NOMO-1 (cell line): ENCODE measurements around the gene CFH.
A peak's percentile ranks its signal among the peaks of the same experiment; 100 is the strongest.
"Not testable (repeated sequence)": the region's sequence is repeated elsewhere in the genome, so short reads cannot be mapped to it uniquely, and the experiment has no call there.

ENCODE experiments used
- DNase-seq, 2 experiments: peaks; one replicate each; lab custom pipeline; 2025; ENCODE audit not compliant: unreplicated experiment in 2 of 2; lab: John Stamatoyannopoulos, UW

CFH gene

DNA sequence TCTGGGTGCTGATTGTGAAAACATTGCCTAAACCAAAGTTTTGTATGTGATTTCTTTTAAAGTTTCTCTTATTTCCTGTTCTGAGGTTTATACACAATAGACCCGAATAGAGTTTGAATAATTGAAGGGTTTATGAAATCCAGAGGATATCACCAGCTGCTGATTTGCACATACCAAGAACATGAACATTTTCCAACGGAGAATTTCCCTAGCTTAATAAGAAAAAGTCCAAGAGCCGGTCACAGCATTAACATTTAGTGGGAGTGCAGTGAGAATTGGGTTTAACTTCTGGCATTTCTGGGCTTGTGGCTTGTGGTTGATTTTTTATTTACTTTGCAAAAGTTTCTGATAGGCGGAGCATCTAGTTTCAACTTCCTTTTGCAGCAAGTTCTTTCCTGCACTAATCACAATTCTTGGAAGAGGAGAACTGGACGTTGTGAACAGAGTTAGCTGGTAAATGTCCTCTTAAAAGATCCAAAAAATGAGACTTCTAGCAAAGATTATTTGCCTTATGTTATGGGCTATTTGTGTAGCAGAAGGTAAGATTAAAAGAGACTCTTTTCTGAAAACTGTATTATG, at the start of gene CFH:
Gene CFH (plus strand): TSS at position 407 of the 579 bp plus-strand sequence. CDS start 75 bp downstream, at position 482.
- peak in 1 of 2 experiments; percentile 56 for DNase-seq

DNA sequence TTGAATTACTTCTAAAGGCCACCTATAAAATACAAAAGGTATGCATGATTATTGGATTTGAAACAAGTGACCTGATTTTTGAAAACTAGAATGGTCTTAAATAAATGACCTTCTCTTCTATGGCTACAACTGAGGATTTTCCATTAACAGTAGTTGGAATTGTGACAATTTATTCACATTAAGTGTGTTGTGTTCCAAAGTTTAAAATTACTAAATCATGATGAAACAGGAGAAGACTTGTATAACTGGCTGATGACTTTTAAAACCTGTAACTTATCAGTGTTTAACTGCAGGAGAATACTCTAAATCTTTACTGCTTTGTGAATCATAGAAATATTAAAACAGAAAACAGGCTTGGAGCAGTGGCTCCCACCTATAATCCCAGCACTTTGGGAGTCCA, 48.2 kb upstream of the CFH start:
- DNase-seq: no peak

DNA sequence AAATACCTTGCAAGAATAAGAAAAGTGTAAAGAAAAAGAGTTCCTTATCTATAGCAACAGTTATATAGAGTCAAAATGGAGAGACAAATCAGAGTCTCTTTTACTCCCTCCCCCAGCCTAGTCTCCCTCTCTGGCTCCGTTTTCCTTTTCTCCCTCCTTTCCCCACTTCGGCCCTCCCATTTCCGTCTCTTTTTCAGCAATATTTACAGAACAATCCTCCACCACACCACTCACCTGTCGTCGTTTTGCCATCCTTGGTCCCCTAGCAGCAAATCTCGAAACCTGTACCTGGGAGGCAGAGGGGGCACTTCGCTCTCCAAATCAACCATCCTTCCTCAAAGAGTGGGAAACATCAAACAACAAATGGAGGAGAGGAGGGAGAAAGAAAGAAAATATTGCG, 43.9 kb upstream of the CFH start:
- DNase-seq: no peak

DNA sequence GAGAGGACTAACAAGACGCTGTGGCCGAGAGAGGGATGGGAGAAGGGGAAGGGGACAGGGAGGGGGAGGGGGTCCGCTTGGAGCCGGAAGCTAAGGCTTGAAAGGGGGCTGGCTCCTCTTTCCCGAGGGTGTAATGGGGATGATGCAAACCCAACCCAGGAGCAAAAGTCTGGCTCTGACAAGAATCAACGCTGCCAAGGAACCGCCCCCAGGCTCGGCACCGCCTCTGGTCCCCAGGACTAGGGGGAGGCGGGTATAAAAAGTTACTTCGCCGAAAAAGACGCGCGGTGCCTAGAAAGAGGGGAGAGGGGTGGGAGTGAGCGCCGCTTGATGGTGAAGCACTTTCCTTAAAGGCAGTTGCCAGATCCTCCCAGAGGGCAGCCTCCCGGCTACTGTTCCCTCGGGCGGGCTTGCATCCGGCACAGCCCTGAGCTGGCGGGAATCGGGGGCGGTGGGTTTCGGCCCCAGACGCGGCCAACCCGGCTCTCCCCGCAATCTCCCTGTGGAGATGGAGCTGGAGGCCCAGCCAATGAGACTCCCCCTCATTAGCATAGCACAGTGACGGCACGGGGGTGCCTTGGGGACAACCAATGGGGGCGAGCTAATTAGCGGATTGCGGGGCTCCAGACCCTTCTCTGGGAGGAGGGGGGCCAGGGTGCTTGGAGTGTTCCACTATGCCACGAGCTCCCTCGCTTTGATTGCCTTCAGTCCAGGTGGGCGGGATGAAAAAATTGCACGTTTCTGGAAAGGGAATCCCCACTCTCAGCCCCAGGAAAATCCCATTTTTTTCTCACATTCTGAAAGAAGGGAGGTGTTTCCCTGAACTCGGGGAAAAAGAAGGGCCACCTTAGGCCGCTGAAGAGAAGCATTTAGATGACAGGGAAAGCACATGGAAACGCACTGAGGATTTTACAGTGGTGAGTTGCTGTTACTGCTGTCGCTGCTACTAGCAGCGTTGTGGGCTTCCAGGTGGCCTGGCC, 43.2 kb upstream of the CFH start, which contains the start of gene KCNT2:
Gene KCNT2 (minus strand): TSS at position 51 of the 980 bp plus-strand sequence. CDS start 131 bp downstream, outside the sequence.
- DNase-seq: no peak

DNA sequence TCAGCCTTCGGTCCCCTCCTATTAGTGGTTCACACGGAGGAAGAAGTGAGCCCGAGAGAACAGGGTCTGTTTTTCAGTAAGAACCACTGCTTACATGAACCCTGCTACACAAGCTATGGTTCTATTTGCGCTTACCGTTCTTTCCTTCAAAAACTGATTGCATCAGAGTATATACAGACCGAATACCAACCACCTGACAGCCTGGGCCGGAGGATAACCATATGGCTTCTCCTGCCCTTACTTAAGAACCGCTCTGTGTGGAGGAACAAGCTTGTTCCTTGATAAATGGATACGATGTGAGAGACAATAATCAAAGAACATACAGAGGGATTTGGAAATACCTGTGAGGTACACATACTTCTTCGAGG, 42.5 kb upstream of the CFH start:
- DNase-seq: no peak

DNA sequence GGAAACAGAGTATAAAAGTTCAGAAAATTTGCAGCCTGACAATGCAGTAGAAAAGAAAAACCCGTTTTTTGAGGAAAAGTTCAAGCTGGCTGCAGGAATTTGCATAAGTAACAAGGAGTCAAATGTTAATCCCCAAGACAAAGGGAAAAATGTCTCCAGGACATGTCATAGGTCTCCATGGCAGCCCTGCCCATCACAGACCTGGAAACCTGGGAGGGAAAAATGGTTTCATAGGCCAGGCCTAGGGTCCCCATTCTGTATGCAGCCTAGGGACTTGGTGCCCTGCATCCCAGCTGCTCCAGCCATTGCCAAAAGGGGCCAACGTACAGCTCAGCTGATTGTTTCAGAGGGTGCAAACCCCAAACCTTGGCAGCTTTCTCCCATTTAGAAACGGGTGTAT, 40.0 kb upstream of the CFH start:
- DNase-seq: no peak

DNA sequence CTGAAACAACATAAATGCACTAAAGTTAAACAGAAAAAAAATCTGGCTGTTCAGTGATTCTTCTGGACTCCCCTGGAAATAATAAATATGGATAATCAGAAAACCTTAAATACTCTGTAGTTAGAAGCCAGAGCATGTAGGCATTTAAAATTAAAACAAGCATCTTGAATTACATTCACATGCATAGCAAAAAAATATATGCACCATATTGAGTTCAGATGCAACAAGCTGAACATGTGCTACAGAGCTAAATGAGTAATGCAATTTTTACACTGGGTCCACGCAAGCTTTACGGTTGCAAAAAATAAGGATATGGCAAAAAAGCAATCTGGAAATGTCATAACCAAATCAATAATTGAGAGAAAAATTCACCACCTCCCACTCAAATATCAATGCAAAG, 32.1 kb upstream of the CFH start:
- DNase-seq: no peak

DNA sequence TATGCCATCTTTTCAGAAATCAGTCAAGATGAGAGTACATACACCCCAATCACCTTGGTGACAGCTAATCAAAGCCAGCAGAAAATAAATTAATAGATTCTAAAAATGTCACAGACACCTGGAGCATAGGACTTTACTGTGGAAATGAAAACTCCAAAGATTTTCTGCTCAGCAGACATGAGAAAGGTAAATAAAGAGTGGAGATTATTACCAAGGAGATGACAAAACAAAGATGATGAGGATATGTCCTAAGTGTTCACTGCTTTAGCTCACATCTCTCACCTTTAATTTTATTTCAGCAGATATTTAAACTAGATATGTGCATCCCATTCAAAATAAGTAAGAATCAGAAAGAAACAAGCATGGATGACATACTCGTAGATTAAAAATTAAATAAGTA, 28.8 kb upstream of the CFH start:
- no peak for DNase-seq

DNA sequence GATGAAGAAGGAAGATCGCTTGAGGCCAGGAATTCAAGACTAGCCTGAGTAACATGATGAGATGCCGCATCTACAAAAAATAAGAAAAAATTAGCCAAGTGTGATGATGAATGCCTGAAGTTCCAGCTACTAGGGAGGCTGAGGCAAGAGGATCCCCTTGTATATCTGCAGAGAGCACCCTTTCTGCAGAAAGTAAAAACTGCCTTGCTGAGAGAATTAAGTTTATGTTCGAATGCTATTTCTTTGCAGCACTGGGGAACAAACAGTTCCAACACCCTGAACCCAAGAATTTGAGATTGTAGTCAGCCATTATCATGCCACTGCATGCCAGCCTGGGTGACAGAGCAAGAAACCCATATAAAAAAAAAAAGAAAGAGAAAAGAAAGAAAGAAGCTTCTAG, 23.0 kb upstream of the CFH start:
- no peak for DNase-seq

DNA sequence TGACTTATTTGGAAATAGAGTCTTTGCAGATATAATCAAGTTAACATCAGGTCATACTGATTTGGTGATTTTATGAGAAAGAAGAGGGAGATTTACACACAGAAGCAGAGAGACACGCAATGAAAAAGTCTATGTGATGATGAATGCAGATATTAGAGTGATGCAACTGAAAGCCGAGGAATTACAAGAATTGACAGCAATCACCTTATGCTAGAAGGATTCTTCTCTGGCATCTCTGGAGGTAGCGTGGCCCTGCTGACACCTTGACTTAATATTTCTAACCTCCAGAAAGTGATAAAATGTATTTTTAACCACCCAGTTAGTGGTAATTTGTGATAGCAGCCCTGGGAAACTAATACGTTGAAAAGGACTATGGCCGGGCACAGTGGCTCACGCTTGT, 14.2 kb upstream of the CFH start:
- no peak for DNase-seq

DNA sequence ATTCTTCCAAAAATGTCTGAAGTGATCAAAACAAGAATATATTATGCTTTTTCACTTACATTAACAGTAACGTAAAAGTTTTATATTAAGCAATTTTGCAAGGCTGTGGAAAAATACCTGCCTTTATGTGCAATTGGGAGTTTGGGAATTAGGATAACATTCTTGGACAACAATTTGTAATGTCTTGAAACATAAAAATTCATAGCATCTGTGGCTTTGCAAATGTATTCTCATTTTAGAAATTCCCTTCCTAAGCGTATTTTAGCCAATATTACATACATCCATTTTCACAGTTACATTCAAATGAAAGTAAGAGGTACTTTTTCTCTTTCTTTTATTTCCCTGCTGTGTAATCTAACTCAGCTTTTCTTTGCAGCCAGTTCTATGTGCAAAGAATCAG, 13.4 kb upstream of the CFH start:
- no peak for DNase-seq

DNA sequence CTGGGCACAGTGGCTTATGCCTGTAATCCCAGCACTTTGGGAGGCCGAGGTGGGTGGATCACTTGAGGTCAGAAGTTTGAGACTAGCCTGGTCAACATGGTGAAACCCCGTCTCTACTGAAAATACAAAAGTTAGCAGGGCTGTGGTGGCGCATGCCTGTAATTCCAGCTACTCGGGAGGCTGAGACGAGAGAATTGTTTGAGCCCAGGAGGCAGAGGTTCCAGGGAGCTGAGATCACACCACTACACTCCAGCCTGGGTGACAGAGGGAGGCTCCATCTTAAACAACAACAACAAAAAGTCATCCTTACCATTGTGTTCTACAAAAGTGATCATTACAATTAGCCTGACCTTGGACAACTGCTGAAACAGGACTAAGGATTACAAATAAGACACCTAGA, 12.6 kb upstream of the CFH start:
- DNase-seq: not testable (repeated sequence)

DNA sequence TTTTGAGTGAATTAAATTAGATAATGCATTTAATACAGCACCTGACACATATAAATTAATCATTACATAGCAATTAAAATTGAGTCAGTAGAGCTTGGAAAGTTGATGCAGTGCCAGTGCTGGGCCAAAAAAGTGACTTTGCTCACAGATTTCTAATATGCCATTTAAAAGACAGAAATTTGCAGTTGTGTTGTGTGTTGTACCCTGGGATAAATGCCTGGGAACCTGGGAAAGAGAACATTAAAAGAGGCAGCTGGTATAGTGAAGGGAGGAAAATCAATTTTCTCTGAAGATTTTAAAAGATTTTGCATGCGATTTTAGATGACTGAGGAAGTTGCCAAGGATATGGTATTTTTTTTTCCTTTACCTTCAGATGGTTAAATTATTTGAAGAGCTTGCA, 10.9 kb upstream of the CFH start:
- no peak for DNase-seq

DNA sequence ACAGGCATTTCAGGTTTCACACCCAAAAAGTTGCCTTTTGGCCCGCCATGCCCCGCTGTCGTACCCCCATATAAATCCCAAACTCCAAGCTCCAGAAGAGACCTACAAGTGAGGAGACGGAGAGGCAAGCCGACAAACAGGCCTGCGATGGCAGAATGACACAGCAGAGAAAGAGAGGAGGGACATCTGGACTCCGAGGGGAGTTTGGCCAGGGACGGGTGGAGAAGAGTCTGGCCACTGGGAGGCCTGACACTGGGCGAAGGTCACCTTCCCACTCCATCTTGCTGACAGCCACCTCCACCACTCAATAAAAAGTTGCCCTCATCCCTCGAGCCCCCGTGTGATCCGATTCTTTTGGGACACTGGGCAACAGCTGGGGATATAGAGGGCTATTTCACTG, 1.9 kb upstream of the CFH start:
- DNase-seq: no peak

DNA sequence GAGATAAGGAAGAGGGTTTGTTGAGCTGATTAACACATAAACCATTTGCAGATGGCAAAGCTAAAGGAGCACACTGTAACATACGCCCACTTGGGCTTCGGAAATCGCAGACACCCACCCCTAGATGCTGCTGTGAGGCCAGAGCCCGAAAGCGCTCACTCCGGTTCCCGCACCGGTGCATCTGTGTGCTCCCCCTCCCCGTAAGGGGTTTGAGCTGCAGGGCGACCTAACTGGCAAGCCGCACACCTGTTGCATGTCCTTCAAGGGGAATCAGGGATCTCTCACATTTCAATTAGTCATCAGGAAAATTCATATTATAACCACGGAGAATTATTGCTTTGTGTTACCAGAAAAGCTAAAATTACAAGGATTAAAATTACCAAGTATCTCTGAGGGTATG, 1.4 kb upstream of the CFH start:
- no peak for DNase-seq

DNA sequence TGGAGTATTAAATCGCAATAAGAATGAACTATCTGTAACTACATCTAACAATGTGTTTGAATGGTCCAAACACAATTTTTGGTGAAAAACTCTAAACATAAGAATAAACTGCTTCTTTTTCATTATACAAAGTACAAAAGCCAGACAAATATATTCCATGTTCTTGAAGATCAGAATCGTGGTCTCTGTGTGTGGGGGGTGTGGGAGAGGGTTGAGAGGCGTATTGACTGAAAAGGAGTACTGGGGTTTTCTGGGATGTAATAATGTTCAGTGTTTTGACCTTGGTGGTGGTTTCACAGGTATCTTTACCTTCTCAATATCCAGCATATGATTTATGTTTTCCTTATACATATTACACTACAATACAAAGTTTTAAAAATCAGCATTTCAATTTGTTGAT, 764 bp upstream of the CFH start:
- DNase-seq: no peak

DNA sequence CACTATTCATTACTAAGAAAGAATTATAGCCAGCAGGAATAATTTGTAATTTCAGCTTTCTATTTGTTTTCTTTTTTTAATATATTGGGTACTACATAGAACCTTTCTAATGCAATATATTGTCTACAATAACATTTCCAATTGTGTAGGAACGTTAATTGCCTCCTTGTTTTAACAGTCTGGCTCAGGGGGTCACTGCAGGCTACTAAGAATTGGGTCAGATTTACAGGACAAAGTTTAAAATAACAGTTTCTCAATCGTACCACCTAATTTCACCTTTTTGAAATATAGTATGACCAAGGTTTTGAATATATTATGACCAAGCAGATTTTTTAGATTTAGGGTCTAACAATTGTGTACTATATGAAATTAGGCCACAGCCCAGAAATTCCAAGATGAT, 2.4 kb downstream of the CFH start:
- no peak for DNase-seq

DNA sequence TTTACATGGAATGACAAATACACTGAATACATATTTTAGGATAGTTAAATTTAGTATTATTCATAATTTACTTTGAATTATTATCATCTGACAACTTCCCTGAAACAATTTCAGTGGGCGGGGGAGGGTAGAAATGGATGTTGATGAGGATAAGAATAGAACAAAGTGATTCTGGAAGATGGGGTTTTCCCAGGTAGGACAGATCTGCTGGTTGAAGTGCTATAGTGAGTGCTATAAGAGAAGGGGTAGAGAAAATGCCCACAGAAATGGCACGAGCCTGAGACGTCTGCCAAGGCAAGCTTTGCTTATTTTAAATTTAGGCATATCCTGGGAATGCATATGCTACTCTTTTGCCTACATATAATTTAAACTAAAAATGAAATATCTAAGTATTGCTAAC, 3.2 kb downstream of the CFH start:
- DNase-seq: no peak

DNA sequence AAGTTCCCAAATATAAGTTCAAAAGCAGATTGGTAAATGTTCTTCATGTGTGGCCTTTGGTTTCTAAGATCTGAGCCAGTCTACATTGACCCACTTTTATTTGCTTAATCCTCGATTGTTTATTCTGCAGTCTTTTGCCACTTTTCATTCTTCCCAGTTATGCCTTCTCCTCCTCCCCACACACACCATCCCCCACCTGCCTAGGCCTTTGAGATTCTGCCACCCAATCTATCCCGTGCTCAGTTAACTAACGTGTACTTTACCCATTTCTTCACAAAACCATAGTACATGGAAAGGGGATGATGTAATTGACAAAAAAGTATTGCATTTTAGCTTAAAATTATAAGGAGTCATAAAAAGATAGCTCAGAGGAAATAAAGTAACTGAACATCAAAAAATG, 3.7 kb downstream of the CFH start:
- no peak for DNase-seq

DNA sequence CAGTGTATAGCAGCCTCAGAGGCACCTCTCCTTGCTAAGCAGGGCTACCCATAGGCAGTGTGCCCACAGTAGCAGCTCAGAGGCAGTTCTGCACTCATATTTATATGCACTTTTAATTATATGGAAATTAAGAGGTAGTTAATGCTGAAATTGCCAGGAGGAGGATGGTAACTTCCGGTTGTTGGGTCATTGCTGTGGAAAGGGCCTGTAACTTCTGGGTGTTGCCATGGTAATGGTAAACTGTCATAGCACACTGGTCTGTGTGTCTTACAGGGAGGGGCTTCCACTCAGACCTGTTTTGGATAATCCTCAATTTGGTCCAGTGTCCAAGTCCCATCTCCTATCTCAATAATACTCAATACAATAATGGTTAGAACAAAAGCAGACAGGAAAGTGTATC, 7.6 kb downstream of the CFH start:
- DNase-seq: no peak

DNA sequence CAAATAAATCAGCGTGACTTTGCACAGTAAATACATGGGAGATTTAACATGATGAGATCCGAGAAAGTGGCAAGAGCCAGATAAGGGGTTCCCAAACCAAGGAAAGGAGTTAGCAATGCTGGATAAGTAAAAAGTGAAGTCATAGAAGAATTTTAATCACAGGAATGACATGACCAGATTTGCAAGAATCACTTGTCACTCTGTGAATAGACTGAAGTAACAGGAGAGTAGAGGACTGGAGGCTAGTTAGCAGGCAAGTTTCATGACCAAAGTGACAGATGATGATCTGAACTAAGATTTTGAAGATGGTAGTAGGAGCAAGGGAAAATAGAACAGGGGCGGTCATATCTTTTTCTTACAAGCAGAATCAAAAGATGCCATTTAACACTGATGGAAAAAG, 8.4 kb downstream of the CFH start:
- DNase-seq: no peak

DNA sequence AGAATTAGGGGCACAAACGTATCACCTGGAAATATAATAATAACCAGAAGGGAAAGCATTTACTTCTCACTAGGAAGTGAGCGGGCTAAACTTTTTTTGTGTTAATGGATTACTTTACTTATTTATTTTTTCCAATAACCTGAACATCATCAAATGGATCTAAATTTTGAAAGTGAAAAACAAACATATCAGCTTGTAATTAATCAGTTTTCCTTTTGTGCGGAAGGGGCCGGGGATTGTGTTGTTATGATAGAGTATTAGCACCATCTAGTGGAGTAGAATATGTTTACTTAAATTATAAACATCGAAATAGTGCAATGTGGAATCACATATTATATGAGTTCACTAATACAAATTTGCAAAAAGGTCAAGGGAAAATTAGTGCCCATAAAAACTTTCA, 9.0 kb downstream of the CFH start:
- DNase-seq: peak in 1 of 2 experiments; percentile 25
